Measurements from ENCODE around the gene OR9K2. TPM values are rescaled to one million over a fixed set of nuclear protein-coding genes. Genes with fewer than 3 reads are reported as not detected.

Gene OR9K2
- not detected in 2 replicates for total RNA-seq
- polyA plus RNA-seq: not detected in 2 replicates

DNA sequence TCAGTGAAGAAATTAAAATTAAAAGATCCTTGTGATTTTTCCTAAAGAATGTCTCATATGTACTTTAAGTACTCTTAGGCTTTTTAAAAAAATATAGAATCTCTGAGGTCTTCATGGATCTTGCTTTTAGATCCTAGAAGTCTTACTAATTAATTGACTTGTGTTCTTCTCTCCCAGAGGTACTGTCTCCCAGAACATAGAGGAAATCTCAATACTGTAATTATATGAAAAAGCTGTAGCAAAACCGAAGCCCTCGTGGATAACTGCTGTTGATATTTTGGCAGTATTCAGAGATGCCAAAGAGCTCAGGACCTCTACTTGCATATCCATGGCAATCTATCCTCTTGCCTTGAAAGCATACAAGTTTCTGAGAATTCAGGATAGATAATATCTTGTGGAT lies at the start of gene OR9K2:
Gene OR9K2 (plus strand): TSS at position 301 of the 400 bp plus-strand sequence. CDS start 3,429 bp downstream, outside the sequence.
- Histone ChIP-seq H3K36me3 (replicated peaks; ENCODE audit: insufficient read depth, low read depth) (no peaks in the 10 kb centered on the region), H3K4me2 (no peak within 1 kb of the TSS), H3K27ac (no peak within 1 kb of the TSS), H3K79me2 (no peaks in the 10 kb centered on the region), H3K9me3 (ENCODE audit: low read depth) (no peaks in the 10 kb centered on the region), H2AFZ (no peak within 1 kb of the TSS), H3K4me3 (no peak within 1 kb of the TSS), H3K9me2 (replicated peaks; ENCODE audit: insufficient read depth) (no peaks in the 10 kb centered on the region), H3K4me1 (ENCODE audit: insufficient read depth) (no peaks in the 10 kb centered on the region), H3K27me3 (peaks cover 16% of the 10 kb centered on the region), H4K20me1 (ENCODE audit: insufficient read depth, poor library complexity, severe bottlenecking) (no peaks in the 10 kb centered on the region)
- no peak for TF ChIP-seq EZH2 (IDR thresholded peaks at IDR 0.05; ENCODE audit: borderline replicate concordance)
- TF ChIP-seq, protein P1, sequence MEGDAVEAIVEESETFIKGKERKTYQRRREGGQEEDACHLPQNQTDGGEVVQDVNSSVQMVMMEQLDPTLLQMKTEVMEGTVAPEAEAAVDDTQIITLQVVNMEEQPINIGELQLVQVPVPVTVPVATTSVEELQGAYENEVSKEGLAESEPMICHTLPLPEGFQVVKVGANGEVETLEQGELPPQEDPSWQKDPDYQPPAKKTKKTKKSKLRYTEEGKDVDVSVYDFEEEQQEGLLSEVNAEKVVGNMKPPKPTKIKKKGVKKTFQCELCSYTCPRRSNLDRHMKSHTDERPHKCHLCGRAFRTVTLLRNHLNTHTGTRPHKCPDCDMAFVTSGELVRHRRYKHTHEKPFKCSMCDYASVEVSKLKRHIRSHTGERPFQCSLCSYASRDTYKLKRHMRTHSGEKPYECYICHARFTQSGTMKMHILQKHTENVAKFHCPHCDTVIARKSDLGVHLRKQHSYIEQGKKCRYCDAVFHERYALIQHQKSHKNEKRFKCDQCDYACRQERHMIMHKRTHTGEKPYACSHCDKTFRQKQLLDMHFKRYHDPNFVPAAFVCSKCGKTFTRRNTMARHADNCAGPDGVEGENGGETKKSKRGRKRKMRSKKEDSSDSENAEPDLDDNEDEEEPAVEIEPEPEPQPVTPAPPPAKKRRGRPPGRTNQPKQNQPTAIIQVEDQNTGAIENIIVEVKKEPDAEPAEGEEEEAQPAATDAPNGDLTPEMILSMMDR (IDR thresholded peaks at IDR 0.05; ENCODE audit: poor library complexity): no peak
- TF ChIP-seq EZH2phosphoT487 (IDR thresholded peaks at IDR 0.05; ENCODE audit: low read depth, severe bottlenecking, unreplicated experiment): no peak
- DNase-seq (ENCODE audit: low spot score): no peak
- 94% methylated on average over 2 of the region's 2 CpGs for WGBS (ENCODE audit: low lambda C conversion rate, missing lambda C conversion rate)

GRCh38 chr12:55092579-55092978 lies 33.6 kb upstream of the OR9K2 start:
- Histone ChIP-seq H3K4me3 (no peak overlapping the region), H3K27me3 (no peaks in the 10 kb centered on the region), H3K36me3 (replicated peaks; ENCODE audit: insufficient read depth, low read depth) (no peaks in the 10 kb centered on the region), H2AFZ (no peak overlapping the region), H3K4me2 (no peak overlapping the region), H3K9me2 (replicated peaks; ENCODE audit: insufficient read depth) (no peaks in the 10 kb centered on the region), H3K27ac (no peak overlapping the region), H3K4me1 (ENCODE audit: insufficient read depth) (no peaks in the 10 kb centered on the region), H3K79me2 (no peaks in the 10 kb centered on the region), H3K9me3 (ENCODE audit: low read depth) (no peaks in the 10 kb centered on the region), H4K20me1 (ENCODE audit: insufficient read depth, poor library complexity, severe bottlenecking) (no peaks in the 10 kb centered on the region)
- 89% methylated on average over 3 of the region's 3 CpGs for WGBS (ENCODE audit: low lambda C conversion rate, missing lambda C conversion rate)
- TF ChIP-seq, protein P1 (IDR thresholded peaks at IDR 0.05; ENCODE audit: poor library complexity): no peak
- TF ChIP-seq EZH2 (IDR thresholded peaks at IDR 0.05; ENCODE audit: borderline replicate concordance): no peak
- no peak for TF ChIP-seq EZH2phosphoT487 (IDR thresholded peaks at IDR 0.05; ENCODE audit: low read depth, severe bottlenecking, unreplicated experiment)
- DNase-seq (ENCODE audit: low spot score): no peak

DNA sequence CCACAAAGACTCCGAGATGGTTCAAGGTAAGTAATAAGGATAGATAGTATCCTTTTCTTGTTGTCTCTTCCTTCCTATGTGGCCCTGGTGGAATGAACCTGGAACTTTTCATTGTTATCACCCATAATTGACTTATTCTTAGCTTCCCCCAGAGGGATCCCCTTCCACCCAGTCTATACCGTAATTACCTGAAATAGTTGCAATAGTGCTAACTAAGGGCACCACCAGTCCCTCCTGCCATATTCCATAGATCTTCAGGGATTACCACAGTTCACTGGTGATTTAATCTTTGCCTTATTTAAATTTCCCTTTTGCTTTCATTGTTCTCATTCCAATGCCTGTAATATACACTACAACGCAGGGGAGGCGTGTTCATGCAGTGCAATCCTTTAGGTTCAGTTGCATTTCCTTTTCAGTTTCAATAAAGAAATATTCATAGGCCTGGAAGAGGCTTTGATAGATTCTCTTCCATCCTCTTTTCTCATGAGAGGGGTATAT lies 13.8 kb upstream of the OR9K2 start:
- no peaks in the 10 kb centered on the region for H4K20me1 ChIP-seq (ENCODE audit: insufficient read depth, poor library complexity, severe bottlenecking)
- no peak overlapping the region for H2AFZ ChIP-seq
- no peak overlapping the region for H3K27ac ChIP-seq
- DNase-seq (ENCODE audit: low spot score): no peak
- H3K4me3 ChIP-seq: no peak overlapping the region
- H3K4me2 ChIP-seq: no peak overlapping the region
- H3K36me3 ChIP-seq (replicated peaks; ENCODE audit: insufficient read depth, low read depth): no peaks in the 10 kb centered on the region
- no peaks in the 10 kb centered on the region for H3K4me1 ChIP-seq (ENCODE audit: insufficient read depth)
- 83% methylated on average over 4 of the region's 4 CpGs for WGBS (ENCODE audit: low lambda C conversion rate, missing lambda C conversion rate)
- no peaks in the 10 kb centered on the region for H3K9me3 ChIP-seq (ENCODE audit: low read depth)
- no peaks in the 10 kb centered on the region for H3K27me3 ChIP-seq
- TF ChIP-seq, protein P1 (IDR thresholded peaks at IDR 0.05; ENCODE audit: poor library complexity): no peak
- TF ChIP-seq EZH2 (IDR thresholded peaks at IDR 0.05; ENCODE audit: borderline replicate concordance) (no peak), EZH2phosphoT487 (IDR thresholded peaks at IDR 0.05; ENCODE audit: low read depth, severe bottlenecking, unreplicated experiment) (no peak)
- H3K79me2 ChIP-seq: no peaks in the 10 kb centered on the region
- H3K9me2 ChIP-seq (replicated peaks; ENCODE audit: insufficient read depth): no peaks in the 10 kb centered on the region
